HepG2 (cell line): ENCODE results near the gene ABAT.

Experiments used
- CREB1 ChIP-seq, 2 experiments: fragments of 450-650 bp in 1 of 2; IDR thresholded peaks; 2 replicates each; pipeline ENCODE4 v1.6.1; 2016 to 2017; ENCODE audit warnings: control low read depth in 1 of 2, mild to moderate bottlenecking in 1 of 2, missing compliant biosample characterization in 1 of 2, missing genetic modification characterization in 1 of 2
- SP2 ChIP-seq: sonication (generic); formaldehyde crosslinking; IDR thresholded peaks from 2 replicates; pipeline ENCODE4 v1.5.1; 2020; ENCODE audit warnings: mild to moderate bottlenecking, missing genetic modification reagents
- SRSF9 ChIP-seq: fragments of 200-400 bp; formaldehyde crosslinking; IDR thresholded peaks from 2 replicates; pipeline ENCODE4 v1.6.1; 2018; ENCODE audit warnings: borderline replicate concordance, mild to moderate bottlenecking, low read depth, low read length; ENCODE audit not compliant: insufficient read depth, poor library complexity, severe bottlenecking

DNA sequence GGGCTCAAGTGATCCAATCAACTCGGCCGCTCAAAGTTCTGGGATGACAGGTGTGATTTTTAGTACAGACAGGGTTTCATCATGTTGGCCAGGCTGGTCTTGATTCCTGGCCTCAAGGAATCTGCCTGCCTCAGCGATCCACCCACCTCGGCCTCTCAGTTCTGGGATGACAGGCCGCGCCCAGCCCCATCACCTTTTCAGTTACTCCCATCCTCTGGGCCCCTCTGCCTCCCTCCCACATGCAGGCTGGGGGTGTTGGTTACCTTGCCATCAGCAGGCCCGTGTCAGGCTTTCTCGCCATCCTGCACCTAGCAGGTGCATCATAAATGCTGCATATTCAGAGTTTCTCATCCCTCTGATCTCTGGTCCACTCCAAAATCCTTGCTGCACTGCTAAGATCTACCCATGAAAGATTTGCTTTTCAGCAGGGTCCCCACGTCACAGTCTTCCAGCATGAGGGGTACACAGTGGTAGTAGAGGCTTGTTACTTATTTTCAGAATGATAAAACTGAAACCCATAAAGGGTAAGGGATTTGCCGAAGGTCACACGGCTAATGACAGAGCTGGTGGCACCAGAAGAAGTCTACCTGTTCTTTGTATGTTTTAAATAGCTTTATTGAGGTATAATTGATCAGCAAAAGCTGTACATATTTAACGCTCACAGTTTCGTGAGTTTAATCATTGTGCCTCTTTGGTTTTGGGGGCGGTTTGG, 139.8 kb downstream of the ABAT start:
- TF ChIP-seq CREB1 (IDR thresholded peaks at IDR 0.05), result no peak
- no peak for TF ChIP-seq CREB1 (CRISPR knock-in tag; IDR thresholded peaks at IDR 0.05)
- TF ChIP-seq SP2, result no peak
- TF ChIP-seq SRSF9, result no peak
